HG02938 (cell line): ENCODE results near the gene EFNB2.
A peak's percentile ranks its signal among the peaks of the same experiment; 100 is the strongest.

ENCODE experiments used
- ATAC-seq: cut with Tn5 transposase; IDR thresholded peaks from one replicate; pipeline ENCODE4 v1.9.1; 2021; ENCODE audit warnings: mild to moderate bottlenecking, moderate library complexity; ENCODE audit not compliant: unreplicated experiment

The EFNB2 gene

GRCh38 chr13:106503730-106504453, 31.6 kb downstream of the EFNB2 start:
- no peak for ATAC-seq

DNA sequence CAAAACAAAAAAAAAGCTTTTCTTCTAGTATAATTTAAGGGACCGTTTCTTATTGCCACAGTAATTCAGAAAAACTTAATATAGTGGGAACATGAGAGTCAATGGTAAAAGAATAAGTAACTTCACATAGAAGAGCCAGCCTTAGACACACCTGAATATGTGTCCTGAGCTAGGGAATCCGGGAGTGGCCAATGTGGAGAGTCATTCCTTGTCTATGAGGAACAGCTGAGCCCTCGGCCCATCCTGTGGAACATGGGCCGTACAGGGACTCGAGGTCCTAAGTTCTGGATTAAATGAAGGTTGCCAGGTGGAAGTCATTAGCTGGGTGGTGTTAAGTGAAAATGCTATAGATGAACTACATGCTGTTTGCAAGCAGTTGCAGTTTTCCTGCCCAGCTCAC, 32.2 kb downstream of the EFNB2 start:
- no peak for ATAC-seq

- ATAC-seq, result no peak
These were observed 35.0 kb downstream of the EFNB2 start for GRCh38 chr13:106500445-106500844.

DNA sequence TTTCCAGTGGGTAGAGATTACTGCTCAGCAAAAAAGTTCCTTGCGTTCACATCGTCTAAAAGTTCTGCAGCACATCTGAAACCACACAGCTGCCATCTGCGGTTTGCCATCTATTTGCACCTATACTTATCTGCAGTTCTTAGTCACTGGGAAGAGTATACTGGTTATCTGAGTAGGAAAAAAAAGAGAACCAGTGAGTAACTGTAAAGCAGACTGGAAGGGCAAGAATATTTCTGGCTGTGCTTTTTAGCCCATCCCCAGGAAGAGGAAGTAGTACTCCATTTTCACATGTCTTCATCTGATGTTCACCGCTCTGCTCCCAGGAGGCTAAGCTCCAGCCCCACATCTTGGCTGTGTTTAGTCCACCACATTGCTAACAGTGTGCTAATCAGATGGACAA, 35.6 kb downstream of the EFNB2 start:
- ATAC-seq, result no peak

- no peak for ATAC-seq
These were observed 36.3 kb downstream of the EFNB2 start for GRCh38 chr13:106499113-106499512.

- ATAC-seq, result no peak
These were observed 36.9 kb downstream of the EFNB2 start for GRCh38 chr13:106498571-106498970.

GRCh38 chr13:106498158-106498557, 37.3 kb downstream of the EFNB2 start:
- no peak for ATAC-seq

- ATAC-seq, result no peak
These were observed 38.4 kb downstream of the EFNB2 start for GRCh38 chr13:106497079-106497478.

- no peak for ATAC-seq
These were observed 39.1 kb downstream of the EFNB2 start for GRCh38 chr13:106496072-106496997.

GRCh38 chr13:106494936-106495335, 40.5 kb downstream of the EFNB2 start:
- ATAC-seq, result no peak

DNA sequence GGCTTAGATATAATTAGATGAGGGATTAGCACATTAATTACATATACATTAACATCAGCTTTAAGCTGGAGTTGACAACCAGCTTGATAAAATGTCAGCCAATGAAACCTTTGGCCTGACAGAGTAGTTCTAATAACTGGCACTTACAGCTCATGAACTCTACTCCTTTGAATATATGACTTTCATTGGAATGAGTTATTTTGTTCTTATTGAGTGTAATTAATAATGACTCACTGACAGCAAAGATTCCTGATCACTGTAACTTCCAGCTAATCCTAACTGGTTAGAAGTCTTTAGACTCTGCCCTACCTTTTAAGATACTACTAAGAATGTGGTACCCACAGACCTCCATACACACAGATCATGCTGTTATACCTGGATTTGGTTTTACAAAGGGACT, 41.0 kb downstream of the EFNB2 start:
- ATAC-seq, result no peak

GRCh38 chr13:106493533-106494220, 41.8 kb downstream of the EFNB2 start:
- peak; percentile 77 for ATAC-seq

DNA sequence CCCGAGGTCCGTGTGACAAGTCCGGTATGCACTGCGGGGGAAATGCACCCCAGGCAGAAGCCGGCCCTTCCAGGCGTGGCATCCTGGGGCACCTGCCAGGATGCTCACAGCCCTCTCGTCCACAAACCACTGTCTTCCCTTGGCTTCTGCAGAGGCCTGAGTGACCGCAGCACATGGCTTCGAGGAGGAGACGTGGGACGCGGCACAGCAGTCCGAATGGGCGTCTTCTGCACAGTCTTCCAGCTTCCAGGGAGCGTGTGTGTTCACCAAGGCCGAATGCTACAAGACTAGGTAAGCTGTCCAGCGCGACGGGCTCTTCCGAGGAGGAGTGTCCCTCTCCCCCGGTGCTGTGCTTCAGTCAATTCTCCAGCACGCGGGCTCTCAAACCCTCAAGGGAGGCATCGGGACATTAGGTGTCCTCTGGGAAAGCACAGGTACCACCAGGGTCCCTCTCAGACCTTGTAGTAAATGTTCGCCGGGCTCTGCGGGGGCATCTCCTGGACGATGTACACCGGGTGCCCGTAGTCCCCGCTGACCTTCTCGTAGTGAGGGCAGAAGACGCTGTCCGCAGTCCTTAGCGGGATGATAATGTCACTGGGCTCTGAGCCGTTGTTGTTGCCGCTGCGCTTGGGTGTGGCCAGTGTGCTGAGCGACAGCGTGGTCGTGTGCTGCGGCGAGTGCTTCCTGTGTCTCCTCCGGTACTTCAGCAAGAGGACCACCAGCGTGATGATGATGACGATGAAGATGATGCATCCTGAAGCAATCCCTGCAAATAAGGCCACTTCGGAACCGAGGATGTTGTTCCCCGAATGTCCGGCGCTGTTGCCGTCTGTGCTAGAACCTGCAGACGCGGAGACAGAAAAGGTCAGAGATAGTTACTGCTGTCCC, 42.6 kb downstream of the EFNB2 start:
- no peak for ATAC-seq

DNA sequence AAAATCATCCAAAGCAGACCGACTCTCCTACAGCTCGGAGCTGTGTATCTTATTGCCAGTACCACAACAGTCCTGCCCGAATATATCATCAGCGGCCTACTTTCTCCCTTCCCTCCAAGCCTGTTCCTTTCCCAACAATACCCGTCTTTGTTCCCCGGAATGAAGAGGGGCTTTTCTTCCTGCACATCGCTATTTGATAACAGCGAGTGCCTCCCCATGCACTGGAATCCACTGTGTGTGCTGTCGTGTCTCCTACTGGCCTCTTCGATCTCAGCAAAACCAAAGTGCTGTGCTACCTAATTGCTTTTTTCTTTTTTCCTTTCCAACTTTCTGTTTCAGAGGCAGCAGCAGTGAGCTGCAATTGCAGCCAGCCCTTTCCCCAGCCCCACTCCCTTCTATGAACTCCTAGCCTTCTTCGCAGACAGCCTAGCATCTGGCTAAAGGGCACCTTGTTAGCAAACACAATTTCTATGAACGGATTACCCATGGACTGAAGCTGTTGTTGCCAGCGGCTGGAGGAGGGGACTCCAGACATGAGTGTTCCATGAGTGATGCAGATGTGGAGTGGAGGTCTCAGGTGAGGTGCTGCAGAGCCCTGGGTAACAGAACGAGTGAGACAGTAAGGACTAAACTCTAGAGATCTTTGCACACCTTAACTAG, 43.4 kb downstream of the EFNB2 start:
- ATAC-seq, result no peak

DNA sequence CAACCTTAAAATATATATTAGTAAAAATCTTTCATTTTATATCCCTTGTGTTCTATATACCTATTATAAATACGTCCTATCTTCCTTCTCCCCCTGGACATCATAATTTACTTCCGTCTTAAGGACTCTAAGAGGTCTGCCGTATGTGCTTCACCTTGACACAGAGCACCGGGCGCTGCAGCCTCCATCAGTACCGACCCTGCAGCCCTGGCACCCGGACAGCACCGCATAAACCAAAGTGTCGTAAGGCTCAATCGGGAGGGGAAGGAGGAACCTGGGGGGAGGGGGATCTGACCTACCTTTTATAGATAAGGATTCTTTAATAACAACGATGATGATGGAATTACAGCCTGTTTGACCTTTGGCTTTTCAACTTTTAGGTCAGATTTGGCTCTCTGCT, 44.0 kb downstream of the EFNB2 start:
- no peak for ATAC-seq

DNA sequence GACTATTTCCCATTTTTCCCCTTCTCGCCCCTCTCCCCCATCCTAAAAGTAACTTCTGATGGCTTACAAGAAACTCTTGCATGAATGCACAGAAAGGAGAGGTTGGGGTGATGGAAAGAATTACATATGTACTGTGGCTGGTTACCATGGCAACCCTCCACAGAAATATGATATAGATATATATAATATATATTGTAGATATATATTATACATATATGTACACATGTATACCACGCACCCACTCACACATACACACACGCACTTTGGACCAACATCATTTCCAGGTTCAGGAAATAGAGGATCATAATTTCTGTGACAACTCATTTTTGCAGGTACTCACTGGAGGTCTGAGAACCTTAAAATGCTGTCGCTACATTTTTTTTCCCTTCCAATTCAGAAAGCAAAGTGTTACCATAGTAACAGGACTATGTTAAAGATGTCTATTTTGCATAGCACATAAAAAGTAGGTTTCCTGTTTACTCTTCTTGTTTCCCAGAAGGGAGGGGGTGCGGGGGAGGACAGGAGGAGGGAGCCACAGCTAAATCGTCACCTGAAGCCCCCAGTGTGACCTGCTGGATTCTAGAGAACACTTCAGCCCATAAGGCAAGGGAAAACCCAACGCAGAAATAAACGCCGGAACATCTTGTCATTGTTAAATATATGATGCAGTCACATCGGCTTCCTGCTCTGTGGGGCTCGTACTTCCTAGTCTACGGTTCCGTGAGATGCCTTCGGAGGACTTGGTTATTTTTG, 44.7 kb downstream of the EFNB2 start:
- peak; percentile 55 for ATAC-seq

DNA sequence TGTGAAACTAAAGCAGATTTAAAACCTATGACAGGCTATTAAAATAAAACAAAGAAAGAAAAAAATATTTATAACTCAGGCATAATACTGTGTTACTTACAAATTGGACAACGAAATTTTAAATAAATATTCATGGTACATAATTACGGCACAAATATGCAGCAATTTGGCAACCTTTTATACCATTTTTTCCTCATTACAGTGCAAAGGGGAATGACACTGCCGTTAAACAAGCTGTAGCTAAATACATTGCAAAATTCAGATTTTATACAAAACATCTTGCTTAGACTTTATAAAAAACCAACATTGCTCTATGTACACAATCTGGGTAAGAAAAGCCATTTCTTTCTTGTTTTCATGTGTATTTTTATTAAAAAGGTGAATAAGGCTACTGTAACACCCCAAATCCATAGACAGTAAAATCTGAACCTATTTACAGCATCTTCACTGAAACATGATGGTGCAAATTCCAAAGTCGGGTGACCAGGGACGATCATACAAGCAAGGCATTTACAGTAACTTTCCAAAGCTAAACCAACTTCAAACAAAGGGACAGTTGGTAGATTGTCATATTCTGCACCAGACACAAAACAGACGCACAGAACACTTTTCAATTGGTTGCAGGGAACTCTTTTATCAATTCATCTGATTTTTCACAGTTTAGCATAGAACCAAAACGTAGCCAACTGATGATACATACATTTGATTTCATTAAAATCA, 45.5 kb downstream of the EFNB2 start:
- no peak for ATAC-seq

GRCh38 chr13:106488686-106489085, 46.8 kb downstream of the EFNB2 start:
- no peak for ATAC-seq

GRCh38 chr13:106488076-106488475, 47.4 kb downstream of the EFNB2 start:
- ATAC-seq, result no peak
